HG03460 (cell line): ENCODE measurements around the gene CD180.

Experiments
- ATAC-seq: cut with Tn5 transposase; IDR thresholded peaks from one replicate; pipeline ENCODE4 v1.9.1; 2021; ENCODE audit not compliant: unreplicated experiment

CD180 gene

GRCh38 chr5:67163231-67163756, 33.3 kb downstream of the CD180 start:
- ATAC-seq: no peak

GRCh38 chr5:67161767-67162166, 34.8 kb downstream of the CD180 start:
- no peak for ATAC-seq

GRCh38 chr5:67160985-67161384, 35.6 kb downstream of the CD180 start:
- no peak for ATAC-seq

- no peak for ATAC-seq
These were observed 36.3 kb downstream of the CD180 start for GRCh38 chr5:67160272-67160671.

- ATAC-seq: no peak
These were observed 39.5 kb downstream of the CD180 start for GRCh38 chr5:67156976-67157583.

GRCh38 chr5:67154556-67155206, 41.9 kb downstream of the CD180 start:
- no peak for ATAC-seq

- ATAC-seq: no peak
These were observed 43.3 kb downstream of the CD180 start for GRCh38 chr5:67153292-67153691.

GRCh38 chr5:67152400-67152799, 44.2 kb downstream of the CD180 start:
- ATAC-seq: no peak

GRCh38 chr5:67149951-67150523, 46.6 kb downstream of the CD180 start:
- ATAC-seq: no peak

GRCh38 chr5:67149057-67149950, 47.3 kb downstream of the CD180 start:
- ATAC-seq: no peak

GRCh38 chr5:67147760-67148159, 48.8 kb downstream of the CD180 start:
- no peak for ATAC-seq

- ATAC-seq: no peak
These were observed 49.6 kb downstream of the CD180 start for GRCh38 chr5:67146981-67147380.

- ATAC-seq: no peak
These were observed 50.0 kb downstream of the CD180 start for GRCh38 chr5:67146574-67146973.

- ATAC-seq: no peak
These were observed 52.4 kb downstream of the CD180 start for GRCh38 chr5:67144183-67144639.

GRCh38 chr5:67143549-67143948, 53.0 kb downstream of the CD180 start:
- no peak for ATAC-seq

- ATAC-seq: no peak
These were observed 53.8 kb downstream of the CD180 start for GRCh38 chr5:67142816-67143215.

- ATAC-seq: no peak
These were observed 55.0 kb downstream of the CD180 start for GRCh38 chr5:67141644-67142043.

- ATAC-seq: no peak
These were observed 56.2 kb downstream of the CD180 start for GRCh38 chr5:67140413-67140812.

GRCh38 chr5:67139030-67139429, 57.6 kb downstream of the CD180 start:
- ATAC-seq: no peak

- no peak for ATAC-seq
These were observed 61.1 kb downstream of the CD180 start for GRCh38 chr5:67135381-67135984.

- ATAC-seq: no peak
These were observed 62.8 kb downstream of the CD180 start for GRCh38 chr5:67133776-67134175.
